Activated T-helper 9 cell treated with anti-CD3 and anti-CD28 coated beads, Interleukin-2, amount 50 U/mL, for 16 hours (primary cell): ENCODE measurements around the gene FBLN2.

ENCODE experiments used
- DNase-seq: peaks from one replicate; pipeline ENCODE4 v3.0.0-alpha.2; 2020; ENCODE audit warnings: low read depth

Gene FBLN2

DNA sequence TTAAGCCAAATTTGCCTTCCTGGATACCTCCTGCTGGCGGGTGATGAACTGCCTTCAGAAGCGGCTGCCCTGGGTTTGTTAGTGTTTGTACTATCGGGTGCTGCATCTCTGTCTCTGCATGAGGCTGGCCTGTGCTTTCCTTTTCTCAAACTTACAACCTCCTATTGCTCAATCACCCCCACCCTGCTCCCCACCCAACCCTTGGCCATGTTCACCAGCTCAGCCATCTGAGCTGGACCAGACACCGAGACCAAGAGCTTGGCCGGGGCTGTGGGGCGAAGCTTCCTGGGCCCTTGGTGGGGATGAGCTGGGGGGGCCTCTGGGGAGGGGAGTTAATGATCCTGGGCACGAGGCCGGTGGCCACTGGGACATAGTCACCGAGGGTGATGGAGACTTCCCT lies 16.8 kb upstream of the FBLN2 start:
- no peak for DNase-seq

DNA sequence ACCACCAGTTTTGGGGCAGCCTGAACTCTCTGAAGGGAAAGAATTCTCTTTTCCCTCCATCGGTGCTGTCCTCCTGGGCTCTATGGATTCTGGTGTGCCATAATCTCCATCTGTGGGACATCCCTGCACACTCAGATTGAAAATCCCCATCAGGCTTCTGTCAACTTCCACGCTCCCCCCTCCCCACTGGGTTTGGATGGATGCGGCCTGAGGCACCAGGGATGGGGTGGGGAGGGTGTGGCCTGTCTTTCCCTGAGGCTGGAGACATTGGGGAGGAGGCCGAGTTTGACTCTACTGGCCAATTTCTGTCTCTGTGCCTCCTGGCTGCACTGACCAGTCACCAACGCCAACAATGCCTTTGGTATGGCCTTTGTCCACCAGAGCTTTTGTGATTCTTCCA lies 16.3 kb upstream of the FBLN2 start:
- DNase-seq = no peak

DNA sequence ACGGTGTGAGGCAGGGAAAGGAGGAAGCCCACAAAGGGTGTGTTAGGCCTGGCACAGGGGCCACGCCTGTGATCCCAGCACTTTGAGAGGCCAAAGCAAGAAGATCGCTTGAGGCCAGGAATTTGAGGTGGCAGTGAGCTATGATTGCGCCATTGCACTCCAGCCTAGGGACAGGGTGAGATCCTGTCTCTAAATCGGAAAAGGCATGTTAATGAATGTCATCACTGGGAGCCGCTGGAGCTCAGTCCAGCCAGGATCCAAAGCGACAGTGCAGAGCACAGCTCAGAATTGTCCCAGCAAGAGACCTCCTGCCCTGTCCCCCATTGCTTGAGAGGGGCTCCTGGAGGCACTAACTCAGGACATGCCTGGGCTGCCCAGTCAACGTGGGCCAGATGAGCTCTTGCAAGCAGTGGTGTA lies 15.0 kb upstream of the FBLN2 start:
- DNase-seq = no peak

DNA sequence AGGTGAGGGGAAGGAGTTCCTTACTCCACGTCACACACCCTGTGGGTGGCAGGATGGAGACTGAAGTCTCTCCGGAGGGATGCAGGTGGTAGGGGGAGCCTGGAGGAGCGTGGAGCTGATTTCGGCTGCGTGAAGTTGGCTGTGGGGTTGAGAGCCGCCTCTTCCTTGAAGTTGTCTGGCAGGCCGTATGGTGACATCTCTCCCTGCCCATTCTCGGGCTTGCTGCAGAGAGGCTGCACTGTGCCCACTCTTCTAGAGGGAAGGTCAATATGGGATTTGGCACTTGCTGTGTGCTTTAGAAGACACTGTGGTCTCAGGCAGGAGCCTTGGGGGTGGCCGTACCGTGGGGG lies 13.4 kb upstream of the FBLN2 start:
- DNase-seq = no peak

DNA sequence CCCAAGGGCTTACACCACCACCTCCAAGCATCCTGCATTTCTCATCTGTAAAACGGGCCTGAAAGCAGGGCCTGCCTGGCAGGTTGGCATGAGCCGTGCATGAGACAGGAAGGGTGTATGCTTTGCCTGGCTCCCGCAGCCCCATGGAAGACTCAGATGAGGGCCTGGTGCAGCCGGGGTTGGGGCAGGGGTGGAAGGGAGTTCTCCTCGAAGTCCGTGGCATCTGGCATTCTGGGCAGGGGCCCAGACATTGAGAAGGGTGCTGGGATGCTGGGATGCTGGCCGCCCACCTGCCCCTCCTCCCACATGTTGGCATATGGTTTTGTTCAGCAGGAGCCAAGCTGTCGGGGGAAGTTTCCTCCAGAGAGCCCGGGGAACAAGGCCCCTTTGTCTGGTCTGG lies 13.0 kb upstream of the FBLN2 start:
- no peak for DNase-seq

DNA sequence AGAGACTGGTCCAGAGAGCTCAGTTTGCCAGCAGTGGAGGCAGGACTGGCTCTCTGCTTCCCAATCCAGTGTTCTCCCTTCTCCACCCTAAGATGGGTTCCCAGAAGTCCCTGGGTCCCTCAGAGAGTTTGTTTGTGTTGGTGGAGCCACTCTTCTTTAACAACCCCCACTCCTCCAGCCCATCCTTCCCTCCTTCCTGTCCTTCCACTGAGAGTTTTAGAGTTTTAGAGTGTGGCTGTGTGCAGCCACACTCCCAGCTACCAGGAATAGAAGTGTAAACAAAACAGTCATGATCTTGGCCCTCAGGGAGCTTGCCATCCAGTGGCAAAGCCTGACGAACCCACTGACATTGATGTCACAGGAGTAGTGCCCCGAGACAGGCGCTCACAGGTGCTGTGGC lies 12.5 kb upstream of the FBLN2 start:
- DNase-seq = no peak

DNA sequence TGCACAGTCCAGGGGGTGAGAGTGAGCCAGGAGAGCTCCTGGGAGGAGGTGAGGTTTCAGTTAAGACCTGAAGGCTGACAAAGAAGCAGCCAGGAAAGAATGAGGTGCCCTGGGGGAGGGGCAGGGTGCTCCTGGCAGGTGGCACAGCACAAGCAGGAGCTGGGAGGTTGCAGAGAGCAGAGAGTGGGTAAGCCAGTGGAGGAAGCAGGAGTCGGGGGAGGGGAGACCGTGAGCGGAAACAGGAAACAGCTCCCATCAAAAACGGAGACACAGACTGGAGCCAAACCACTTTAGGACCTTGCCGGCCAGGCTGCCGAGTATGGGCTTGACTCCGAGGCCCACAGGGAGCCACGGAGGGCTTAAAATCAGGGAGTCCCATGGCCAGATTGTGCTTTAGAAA lies 12.1 kb upstream of the FBLN2 start:
- DNase-seq = no peak

DNA sequence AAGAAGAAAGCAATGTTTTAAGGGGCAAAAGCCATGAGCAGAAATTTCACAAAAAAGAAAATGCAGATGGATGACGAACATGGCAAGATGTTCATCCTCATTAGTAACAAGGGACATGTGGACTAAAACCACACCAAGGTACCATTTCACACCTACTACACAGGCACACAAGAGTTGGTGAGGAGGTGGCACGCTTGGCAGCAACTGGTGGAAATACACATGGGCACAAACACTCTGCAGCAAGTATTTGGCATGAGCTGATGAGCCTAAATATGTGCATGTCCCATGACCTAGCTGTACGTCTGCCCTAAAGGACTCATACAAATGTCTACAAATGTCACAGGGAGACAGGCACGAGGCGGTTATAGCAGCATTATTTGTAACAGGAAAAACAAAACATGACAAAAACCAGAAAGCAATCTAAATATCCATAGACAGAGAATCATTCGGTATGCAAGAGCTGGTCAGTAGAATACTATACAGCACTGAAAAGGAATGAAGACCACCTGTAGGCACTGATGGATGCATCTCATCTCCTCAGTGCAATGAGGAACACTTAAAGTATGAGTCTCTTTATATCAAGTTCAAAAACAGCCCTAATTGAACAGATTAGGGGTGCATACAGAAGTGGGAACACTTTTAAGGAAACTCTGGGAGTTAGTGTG lies 11.5 kb upstream of the FBLN2 start:
- DNase-seq = no peak

DNA sequence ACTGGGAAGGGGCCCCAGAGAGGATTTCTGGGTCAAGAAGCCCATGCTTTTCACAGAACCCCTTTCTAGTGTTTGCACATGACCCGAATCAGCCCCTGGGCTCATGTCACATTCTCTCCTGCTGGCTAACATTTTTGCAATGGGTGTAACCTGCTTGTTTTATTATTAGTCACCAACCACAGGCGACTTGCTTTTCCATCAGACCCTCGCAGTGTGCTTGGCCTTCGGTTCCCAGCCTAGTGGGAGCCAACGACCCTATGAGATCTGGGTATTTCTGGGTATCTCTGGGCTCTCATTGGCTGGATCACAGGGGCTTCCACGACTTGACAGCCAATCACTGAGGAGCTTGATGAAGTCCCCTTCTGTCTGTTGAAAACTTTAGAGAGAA lies 11.0 kb upstream of the FBLN2 start:
- no peak for DNase-seq

DNA sequence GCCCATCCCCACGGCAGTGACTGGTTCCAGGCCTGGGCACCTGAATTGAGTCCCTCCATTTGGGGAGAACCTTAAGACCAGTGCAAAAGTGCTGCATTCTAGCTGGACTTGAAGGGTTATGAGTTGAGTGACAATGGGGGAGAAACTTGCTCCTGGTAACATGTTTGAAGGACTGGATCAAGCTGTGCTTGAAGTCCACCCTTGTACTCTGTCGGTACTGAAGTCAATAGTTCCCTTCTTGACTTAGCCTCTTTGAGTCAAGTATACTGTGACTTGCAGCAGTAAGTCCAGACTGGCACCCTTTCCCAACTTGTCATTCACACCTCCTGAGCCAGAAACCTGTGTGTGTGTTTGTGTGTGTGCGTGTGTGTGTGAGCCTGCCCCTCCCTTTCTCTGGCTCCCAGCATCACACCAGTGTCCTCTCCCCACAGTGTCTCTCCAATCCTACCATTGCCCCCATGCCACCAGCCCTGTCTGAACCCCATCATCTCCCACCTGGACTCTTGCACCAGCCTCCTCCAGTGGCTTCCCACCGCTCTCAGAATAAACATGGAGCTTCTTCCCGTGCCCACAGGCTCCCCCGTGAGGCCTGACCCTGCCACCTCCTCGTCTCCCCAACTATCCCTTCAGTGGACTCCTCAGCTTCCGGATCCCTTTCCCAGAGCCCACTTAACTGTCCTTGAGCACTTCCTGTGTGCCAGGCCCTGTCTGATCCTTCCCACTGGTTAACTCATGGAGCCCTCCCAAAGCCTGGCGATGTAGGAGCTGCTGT lies 10.2 kb upstream of the FBLN2 start:
- DNase-seq = no peak

DNA sequence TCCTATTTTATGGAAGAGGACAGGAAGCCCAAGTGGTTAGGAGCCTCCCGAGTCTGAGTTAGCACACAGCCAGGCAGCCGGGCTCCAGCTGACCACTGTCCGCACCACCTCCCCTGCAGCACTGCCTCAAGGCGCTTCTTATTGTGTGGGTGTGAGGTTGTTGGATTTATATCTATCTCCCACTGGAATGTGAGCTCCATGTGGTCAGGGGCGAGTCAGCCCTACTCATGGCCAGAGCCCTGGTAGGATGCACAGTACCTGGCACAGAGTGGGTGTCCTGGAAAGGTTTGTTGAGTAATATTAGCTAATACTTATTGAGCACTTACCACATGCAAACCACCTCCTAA lies 9.7 kb upstream of the FBLN2 start:
- DNase-seq = no peak

DNA sequence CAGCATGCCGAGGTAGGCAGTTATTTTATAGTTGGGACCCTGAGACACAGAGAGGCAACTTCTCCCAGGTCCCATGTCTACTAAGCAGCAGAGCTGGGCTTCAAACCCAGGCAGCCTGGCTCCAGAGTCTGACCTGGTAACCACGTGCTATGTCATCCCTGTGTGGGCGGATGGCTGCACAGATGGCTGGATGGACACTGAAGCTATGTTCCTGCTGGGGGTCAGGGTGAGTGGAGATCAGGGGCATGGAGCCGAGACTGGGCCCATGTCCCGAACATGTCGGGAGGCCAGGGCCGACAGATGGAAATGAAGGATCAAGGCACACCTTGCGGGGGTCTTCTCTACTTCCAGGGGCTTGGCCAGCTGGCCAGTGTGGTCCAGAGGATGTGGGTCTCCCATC lies 9.3 kb upstream of the FBLN2 start:
- DNase-seq = no peak

DNA sequence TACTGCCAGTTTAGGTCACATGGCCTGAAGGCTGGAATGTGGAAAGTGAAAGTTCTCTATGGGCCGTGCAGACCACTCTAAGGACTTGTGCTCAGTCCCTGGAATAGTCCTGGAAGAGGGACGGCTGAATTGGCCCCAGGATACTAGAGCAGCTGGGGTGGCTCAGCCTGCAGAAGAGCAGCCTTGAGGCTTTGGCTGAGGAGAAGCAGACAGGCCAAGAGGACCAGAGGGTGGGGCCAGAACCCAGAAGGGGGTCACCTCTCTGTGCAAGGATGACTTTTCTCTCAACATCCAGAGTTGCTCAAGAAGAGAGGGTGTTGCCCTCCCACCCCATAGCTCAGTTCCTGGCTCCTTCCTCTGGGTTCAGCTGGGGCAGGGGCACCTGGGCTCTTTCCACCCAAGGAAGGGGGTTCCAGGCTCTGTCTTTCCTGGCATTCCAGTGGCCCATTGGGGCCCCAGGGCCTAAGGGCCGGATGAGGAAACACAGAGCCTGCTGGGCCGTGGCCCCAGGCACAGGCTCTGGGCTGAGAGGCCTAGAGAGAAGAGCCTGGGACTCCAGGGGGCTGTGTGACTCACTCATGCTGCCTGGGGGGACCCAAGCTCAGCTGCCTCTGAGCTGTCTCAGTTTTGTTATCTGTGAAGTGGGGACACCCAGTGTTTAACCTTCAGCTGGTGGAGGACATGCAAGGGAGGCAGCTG lies 8.5 kb upstream of the FBLN2 start:
- no peak for DNase-seq

DNA sequence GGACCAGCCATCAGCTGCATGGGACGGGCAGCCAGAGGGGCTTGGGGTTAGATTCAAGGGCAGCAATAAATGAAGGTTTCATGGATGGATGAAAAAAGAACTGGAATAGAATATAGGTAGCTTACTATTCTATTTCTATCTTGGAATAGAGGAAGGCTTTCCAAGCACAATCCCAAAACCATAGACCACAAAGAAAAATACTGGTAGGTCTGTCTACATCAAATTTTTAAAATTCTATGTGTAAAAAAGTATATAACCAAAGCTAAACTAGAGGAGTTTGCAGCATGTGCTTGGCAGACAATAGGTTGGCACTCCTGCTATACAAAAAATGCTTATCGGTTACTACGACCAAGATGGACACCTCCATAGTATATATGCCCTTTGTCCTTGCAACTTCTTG lies 7.2 kb upstream of the FBLN2 start:
- no peak for DNase-seq

DNA sequence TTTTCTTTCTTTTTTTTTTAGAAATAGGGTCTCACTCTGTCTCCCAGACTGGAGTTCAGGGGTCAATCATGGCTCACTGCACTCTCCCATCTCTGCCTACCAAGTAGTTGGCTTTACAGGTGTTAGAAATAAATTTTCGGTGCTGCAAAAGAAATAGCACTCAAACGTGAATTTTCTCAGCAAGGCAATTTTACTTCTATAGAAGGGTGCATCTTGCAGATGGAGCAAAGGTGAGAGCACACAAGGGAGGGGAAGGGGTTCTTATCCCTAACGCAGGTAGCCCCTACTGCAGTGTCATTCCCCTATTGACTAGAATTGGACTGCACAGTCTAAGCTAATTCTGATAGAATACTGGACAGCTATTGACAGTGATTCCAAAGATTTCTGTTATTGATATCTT lies 6.8 kb upstream of the FBLN2 start:
- no peak for DNase-seq

DNA sequence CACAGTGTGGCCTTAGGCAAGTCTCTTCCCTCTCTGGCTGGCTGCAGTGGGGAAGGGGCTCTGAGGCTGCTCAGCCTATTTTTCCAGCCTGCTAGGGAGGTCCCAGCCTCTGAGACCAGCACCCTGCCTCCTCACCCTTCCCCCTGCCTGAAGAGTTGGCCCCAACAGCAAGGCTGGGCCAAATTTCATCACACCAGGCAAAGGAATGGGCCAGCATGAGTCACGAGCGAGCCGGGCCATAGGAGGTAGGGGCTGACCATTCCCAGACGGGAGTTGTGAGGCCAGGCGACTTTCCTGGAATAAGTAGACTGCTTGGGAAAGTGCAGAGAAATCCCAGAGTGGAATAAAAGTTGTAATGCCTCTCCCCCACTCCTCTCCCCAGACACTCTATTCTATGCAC lies 5.7 kb upstream of the FBLN2 start:
- DNase-seq = no peak

DNA sequence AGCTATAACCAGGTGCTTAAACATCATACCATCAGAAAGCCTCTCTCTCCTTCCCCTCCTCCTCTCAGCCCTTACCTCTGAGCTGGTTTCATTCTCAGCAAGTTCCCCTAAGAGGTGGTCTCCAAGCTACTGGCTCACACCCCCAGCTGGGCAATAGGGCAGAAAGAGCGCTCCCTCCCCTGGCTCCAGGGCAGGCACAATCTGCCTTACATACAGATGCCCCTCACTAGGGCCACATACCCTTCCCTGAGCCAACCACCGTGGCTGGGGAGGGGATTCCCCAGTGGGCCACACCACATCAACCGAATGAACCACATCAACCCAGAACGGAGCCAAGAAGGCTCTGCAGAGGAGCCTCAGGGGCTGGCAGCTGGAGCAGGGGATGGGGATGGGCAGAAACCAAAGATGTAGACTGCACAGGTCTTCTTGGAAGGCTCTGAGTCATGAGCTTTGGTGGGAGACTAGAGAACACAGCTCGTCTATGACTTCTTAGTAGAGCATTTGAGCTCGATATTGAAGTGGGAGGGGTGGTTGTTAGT lies 4.6 kb upstream of the FBLN2 start:
- no peak for DNase-seq

DNA sequence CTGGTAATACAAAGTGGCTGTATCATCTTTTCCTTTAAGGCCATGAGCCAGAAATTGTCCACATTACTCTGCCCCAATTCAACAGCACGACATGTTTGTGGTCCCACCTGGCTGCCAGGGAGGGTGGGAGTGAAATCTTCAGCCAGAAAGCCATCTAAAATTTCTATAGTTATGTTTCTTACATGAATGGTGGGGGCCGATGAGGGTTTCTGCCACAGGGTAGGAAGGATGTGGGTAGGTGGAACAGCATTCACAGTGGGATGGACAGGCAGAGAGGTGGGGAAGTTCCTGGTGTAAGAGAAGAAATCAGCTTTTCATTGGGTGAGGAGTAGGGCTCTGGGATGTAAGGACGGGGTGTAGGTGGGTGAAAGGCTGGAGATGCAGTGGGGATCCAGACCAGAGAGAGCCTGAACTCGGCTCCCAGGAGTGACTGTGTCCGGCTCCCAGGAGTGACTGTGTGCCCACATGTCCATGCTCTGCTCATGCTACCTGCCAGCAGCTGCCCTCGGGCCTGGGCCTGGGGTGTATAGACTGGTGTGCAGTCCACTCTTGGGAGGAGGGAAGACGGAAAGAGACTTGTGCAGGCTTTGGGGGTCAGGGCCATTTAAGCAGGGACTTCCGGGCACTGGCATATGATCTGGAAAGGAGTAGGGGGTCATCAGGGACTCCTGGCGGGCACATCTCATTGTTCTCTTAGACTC lies 3.8 kb upstream of the FBLN2 start:
- no peak for DNase-seq

DNA sequence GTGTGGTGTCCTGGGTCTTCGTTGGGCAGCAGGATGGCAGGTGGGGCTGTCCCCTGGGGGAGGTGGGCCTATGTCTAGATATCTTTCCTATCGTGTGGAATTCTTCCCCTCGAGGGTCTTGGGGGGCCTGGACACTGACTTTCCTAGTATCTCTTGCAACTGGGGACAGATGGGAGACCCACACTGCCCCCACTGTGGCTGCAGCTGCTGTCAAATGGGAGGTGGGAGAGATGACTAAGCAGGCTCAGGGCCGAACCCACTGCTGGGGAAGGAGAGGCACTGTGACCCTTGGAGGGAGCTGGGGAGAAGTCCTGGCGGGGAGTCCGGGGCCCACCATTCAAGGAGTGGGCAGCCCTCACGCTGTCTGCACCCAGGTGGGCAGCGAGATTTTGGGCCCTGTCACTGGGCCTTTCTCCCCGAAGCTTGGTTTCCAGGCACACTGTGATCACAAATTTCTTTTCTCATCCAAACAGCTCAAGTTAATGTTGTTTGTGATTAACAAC lies 2.9 kb upstream of the FBLN2 start:
- DNase-seq = no peak

DNA sequence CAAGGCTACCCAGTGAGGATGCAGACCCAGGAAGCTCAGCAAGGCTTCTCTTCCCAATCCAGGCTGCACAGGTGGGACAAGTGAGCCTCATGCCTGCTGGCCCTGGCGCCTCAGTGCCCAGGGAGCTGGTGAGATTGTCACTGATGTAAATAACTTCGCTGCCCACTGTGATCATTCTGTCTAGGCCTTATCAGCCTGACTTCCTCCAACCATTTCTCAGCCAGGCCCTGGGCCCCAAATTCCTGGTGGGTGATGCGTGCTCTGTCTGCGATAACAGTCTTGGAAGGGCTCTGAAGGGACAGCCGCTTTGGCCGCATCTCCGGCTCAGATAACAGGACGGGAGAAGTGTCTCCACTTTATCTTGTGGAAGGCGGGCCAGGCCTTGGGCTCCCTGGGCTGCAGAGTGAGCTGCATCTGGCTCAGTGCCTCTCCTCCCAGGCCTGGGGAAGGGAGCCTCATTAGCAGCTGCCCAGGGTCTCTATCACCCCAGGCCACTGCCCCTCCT lies 2.2 kb upstream of the FBLN2 start:
- no peak for DNase-seq

DNA sequence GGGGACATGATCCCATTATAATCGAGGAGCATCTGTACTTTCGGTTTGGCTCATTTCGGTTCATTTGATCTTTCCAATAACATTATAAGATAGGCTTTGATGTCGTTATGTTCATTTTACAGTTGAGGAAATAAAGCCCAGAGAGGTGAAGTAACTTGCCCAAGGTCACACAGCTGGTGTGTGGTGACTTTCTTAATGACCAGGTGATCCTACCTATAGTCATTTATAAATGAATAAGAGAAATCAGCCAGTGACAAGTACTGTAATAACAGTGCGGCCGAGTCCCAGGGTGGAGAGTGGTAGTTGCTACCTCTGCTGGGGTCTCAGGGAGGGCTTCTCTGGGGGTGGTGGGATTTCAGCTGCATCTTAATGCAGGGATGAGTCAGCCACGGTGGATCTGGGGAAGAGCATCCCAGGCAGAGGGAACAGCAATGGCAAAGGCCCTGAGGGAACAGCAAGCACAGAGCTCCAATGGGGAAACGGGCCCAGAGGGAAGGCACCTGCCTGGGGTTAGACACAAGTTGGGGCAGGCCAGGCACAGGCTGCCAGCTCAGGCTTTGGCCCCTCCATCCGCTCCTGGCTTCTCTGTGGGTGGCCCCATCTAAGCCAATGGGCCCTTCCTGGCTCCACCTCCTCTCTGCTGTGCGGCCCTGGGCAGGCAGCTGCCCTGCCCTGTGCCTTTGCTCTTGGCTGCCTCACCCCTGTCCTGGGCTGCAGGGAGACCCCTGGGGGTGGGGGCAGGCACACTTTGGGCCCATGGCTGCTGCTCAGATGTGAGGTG lies 1.1 kb upstream of the FBLN2 start:
- no peak for DNase-seq
